Esophagus (tissue), 2 donors: ENCODE data around the gene WBP1L. TPM values are rescaled to one million over a fixed set of nuclear protein-coding genes. Genes with fewer than 3 reads are reported as not detected.

ENCODE experiments used
- H3K27ac ChIP-seq, 2 donors: one replicate each; pipeline ENCODE4 v1.5.1; 2013; ENCODE audit warnings: low read depth in 2 of 2, mild to moderate bottlenecking in 2 of 2, inconsistent platforms in 1 of 2, low read length in 1 of 2, moderate library complexity in 1 of 2
- H3K27me3 ChIP-seq, 2 donors: one replicate each; pipeline ENCODE4 v1.6.1; 2013; ENCODE audit warnings: low read length in 2 of 2, control low read depth in 1 of 2, mild to moderate bottlenecking in 1 of 2; ENCODE audit not compliant: insufficient read depth in 2 of 2, control insufficient read depth in 1 of 2
- H3K36me3 ChIP-seq, 2 donors: one replicate each; pipeline ENCODE4 v1.6.1; 2013; ENCODE audit warnings: low read length in 1 of 2; ENCODE audit not compliant: control insufficient read depth in 2 of 2, insufficient read depth in 2 of 2
- H3K4me1 ChIP-seq, 2 donors: one replicate each; pipeline ENCODE4 v1.6.1; 2013; ENCODE audit warnings: low read length in 1 of 2; ENCODE audit not compliant: control insufficient read depth in 2 of 2, insufficient read depth in 2 of 2
- H3K4me3 ChIP-seq, 2 donors: one replicate each; pipeline ENCODE4 v1.5.1; 2013; ENCODE audit warnings: low read length in 2 of 2, mild to moderate bottlenecking in 2 of 2, low read depth in 1 of 2, moderate library complexity in 1 of 2
- H3K9me3 ChIP-seq, 2 donors: one replicate each; pipeline ENCODE4 v1.6.1; 2013; ENCODE audit warnings: mild to moderate bottlenecking in 2 of 2, low read depth in 1 of 2, low read length in 1 of 2, moderate library complexity in 1 of 2; ENCODE audit not compliant: control insufficient read depth in 2 of 2, insufficient read depth in 1 of 2
- WGBS, 2 donors: extraction: QIAGEN DNeasy Blood & Tissue Kit; methylation state at CpG; one replicate each; pipeline ENCODE4 v1.1.7; 2013; 5-methylcytosine and 5-hydroxymethylcytosine counted together
- polyA plus RNA-seq, 2 donors: library from polyadenylated mRNA; stranded (reverse); fragments of 200-250 nt; gene quantifications; one replicate each; pipeline ENCODE4 v1.2.3, GENCODE V29; 2013
- donor health status: healthy with polysubstance abuse.
- donor health status: Bipolar disorder and iron deficiency.

WBP1L gene
- polyA plus RNA-seq, 2 donors: 13.4 to 17.1 TPM

DNA sequence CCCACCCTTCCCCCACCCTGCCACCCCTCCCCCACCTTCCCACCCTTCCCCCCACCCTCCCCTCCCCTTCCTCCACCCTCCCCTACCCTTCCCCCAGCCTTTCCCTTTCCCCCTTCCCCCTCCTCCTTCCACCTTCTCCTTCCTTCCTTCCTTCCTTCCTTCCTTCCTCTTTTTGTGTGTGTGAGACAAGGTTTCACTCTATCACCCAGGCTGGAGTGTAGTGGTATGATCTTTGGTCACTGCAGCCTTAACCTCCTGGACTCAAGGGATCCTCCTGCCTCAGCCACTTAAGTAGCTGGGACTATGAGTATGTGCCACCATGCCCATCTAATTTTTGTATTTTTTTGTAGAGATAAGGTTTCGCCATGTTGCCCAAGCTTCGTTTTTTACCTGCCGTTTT lies 58.2 kb downstream of the WBP1L start:
- Histone ChIP-seq H3K4me1 (peaks cover 0 to 7% of the 10 kb centered on the region in 2 donors), H3K9me3 (no peaks in the 10 kb centered on the region), H3K27me3 (no peaks in the 10 kb centered on the region), H3K27ac (no peak overlapping the region), H3K4me3 (no peak overlapping the region), H3K36me3 (peaks cover 0 to 13% of the 10 kb centered on the region in 2 donors)
- WGBS, 2 donors: 60 to 79% methylated on average over 3 of the region's 3 CpGs

DNA sequence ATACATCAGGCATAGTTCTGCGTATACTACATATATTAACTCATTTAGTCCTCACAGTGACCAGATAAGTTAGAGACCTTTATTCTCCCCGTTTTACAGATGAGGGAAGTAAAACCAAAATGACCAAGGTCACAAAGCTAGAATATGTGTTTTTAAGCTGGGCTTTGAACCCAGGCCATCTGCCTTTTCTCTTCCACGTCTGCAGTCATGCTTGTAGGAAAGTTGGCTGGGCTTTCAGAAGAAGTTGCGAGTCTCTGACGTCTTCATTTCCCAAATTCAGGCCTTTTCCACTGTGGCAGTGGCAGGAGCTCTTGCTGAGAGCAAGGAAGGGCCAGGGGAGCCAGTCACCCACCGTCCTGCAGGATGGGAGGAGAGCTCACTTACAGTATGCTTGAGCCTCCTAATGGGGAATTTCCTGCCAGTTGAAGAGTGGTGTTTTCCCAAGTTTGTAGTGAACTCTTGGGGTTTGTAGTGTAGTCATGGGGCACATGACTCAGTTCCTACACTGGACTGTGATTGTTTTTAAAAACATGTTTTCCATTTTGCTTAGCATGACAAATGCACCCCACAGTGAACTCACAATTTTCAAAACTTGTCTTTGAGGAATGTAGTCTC lies 59.3 kb downstream of the WBP1L start:
- peaks cover 0 to 7% of the 10 kb centered on the region in 2 donors for H3K4me1 ChIP-seq
- no peaks in the 10 kb centered on the region for H3K9me3 ChIP-seq
- no peak overlapping the region for H3K27ac ChIP-seq
- 51 to 56% methylated on average over 6 of the region's 6 CpGs for WGBS, 2 donors
- H3K27me3 ChIP-seq: no peaks in the 10 kb centered on the region
- H3K36me3 ChIP-seq: peaks cover 0 to 10% of the 10 kb centered on the region in 2 donors
- H3K4me3 ChIP-seq: no peak overlapping the region

DNA sequence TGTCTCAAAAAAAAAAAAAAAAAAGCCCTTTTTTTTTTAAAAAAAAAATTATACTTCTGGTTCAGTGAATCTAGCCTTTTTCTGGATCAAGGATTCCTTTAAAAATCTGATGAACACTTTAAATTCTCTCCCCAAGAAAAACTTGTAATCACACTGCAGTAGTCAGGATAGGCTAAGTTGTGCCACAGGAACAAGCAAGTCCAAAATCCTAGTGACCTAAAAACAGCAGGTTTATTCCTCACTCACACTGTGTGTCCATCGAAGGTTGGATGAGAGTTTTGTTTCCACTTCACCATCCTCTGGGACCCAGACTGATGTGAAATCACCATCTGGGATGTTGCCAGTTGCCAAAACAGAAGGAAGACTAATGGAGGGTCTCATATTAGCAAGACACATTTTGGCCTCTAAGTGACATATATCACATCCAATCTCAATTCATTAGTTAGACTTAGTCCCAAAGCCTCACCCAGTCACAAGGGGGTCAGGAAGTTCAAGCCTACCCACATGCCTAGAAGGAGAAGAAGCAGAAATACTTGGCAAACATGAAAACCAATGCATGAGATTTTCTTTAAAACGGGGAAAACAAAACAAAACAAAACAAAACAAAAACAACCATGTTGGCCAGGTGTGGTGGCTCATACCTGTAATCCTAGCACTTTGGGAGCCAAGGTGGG lies 60.8 kb downstream of the WBP1L start:
- no peaks in the 10 kb centered on the region for H3K9me3 ChIP-seq
- 74 to 83% methylated on average over 2 of the region's 2 CpGs for WGBS, 2 donors
- no peak overlapping the region for H3K4me3 ChIP-seq
- peak overlapping the region in 1 of 2 donors; percentile 18 for H3K27ac ChIP-seq
- H3K27me3 ChIP-seq: no peaks in the 10 kb centered on the region
- H3K4me1 ChIP-seq: peaks cover 0 to 4% of the 10 kb centered on the region in 2 donors
- H3K36me3 ChIP-seq: peaks cover 0 to 5% of the 10 kb centered on the region in 2 donors

DNA sequence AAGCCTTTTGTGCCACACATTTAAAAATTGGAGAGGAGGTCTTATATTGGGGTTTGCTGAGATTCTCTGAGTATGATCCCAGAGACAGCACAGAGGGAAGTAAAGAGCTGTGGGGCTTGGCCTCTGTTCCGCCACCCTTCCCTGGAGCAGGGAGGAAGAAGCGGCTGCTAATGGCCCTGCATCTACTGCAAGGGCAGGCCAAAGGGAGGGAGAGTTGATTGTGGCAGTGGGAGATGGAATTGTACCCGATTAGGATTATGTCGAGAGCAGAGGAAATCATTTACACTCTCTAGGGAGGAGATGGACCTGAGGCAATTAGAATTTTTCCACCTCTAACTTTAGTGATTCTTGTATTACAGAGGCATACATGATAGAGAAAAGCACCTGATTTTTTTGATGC lies 64.6 kb downstream of the WBP1L start:
- Histone ChIP-seq H3K27ac (no peak overlapping the region), H3K4me3 (no peak overlapping the region), H3K4me1 (peaks cover 0 to 2% of the 10 kb centered on the region in 2 donors), H3K9me3 (no peaks in the 10 kb centered on the region), H3K36me3 (peaks cover 8 to 21% of the 10 kb centered on the region in 2 donors), H3K27me3 (no peaks in the 10 kb centered on the region)
- WGBS, 2 donors: 77 to 78% methylated on average over 4 of the region's 4 CpGs

DNA sequence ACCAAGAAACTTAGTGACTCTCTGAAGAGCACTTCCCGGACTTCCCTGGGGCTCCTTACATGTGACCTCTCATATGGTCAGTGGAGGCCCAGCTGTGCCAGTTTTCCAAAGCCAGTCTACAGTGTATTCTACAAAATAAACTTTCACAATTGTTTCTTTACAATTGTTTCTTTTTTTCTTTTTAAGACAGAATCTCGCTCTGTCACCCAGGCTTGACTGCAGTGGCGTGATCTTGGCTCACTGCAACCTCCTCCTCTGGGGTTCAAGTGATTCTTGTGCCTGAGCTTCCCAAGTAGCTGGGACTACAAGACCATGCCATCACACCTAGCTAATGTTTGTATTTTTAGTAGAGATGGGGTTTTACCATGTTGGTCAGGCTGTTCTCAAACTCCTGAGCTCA lies 67.6 kb downstream of the WBP1L start:
- Histone ChIP-seq H3K36me3 (peaks cover 8 to 31% of the 10 kb centered on the region in 2 donors), H3K9me3 (no peaks in the 10 kb centered on the region), H3K4me1 (peaks cover 0 to 2% of the 10 kb centered on the region in 2 donors), H3K27me3 (no peaks in the 10 kb centered on the region), H3K27ac (no peak overlapping the region), H3K4me3 (no peak overlapping the region)
- WGBS, 2 donors: 96 to 97% methylated on average over 3 of the region's 3 CpGs

DNA sequence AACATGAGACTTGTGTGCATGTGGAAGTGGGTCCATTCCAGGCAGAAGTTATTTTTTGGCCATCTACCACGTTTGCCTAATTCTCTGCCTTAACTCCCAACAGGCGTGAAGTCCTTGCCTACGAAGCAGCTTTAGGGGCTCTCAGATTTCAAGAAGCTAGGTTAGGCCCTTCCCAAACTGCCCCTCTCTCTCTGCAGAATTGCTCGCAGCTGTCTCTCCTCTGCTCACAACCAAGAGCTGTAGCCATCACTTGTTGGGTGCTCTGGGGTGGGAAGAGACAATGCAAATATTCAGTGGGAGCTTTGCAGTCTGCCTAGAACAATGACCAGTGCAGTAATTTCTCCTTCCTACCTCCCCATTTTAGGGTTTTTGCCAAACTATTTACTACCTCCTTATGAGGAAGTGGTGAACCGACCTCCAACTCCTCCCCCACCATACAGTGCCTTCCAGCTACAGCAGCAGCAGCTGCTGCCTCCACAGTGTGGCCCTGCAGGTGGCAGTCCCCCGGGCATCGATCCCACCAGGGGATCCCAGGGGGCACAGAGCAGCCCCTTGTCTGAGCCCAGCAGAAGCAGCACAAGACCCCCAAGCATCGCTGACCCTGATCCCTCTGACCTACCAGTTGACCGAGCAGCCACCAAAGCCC lies 68.6 kb downstream of the WBP1L start:
- Histone ChIP-seq H3K27me3 (no peaks in the 10 kb centered on the region), H3K9me3 (no peaks in the 10 kb centered on the region), H3K27ac (peak overlapping the region in 1 of 2 donors; percentile 22), H3K4me1 (peaks cover 0 to 2% of the 10 kb centered on the region in 2 donors), H3K4me3 (no peak overlapping the region), H3K36me3 (peaks cover 8 to 31% of the 10 kb centered on the region in 2 donors)
- WGBS, 2 donors: 78 to 79% methylated on average over 9 of the region's 9 CpGs

DNA sequence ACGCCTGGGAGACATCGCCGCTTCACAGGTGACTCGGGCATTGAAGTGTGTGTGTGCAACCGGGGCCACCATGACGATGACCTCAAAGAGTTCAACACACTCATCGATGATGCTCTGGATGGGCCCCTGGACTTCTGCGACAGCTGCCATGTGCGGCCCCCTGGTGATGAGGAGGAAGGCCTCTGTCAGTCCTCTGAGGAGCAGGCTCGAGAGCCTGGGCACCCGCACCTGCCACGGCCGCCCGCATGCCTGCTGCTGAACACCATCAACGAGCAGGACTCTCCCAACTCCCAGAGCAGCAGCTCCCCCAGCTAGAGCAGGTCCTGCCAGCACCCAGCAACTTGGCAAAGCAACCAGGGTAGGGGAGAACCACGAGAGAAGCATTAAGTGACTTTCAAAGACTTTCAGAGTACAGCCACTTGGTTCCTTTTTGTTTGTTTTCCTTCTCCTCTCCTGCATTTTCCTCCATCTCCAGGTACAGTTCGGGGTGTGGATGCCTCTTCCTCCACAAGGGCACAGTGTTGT lies 69.3 kb downstream of the WBP1L start:
- no peaks in the 10 kb centered on the region for H3K9me3 ChIP-seq
- peaks cover 8 to 31% of the 10 kb centered on the region in 2 donors for H3K36me3 ChIP-seq
- no peaks in the 10 kb centered on the region for H3K27me3 ChIP-seq
- peaks cover 0 to 2% of the 10 kb centered on the region in 2 donors for H3K4me1 ChIP-seq
- peak overlapping the region in 1 of 2 donors; percentile 22 for H3K27ac ChIP-seq
- H3K4me3 ChIP-seq: no peak overlapping the region
- WGBS, 2 donors: 86 to 91% methylated on average over 17 of the region's 17 CpGs

DNA sequence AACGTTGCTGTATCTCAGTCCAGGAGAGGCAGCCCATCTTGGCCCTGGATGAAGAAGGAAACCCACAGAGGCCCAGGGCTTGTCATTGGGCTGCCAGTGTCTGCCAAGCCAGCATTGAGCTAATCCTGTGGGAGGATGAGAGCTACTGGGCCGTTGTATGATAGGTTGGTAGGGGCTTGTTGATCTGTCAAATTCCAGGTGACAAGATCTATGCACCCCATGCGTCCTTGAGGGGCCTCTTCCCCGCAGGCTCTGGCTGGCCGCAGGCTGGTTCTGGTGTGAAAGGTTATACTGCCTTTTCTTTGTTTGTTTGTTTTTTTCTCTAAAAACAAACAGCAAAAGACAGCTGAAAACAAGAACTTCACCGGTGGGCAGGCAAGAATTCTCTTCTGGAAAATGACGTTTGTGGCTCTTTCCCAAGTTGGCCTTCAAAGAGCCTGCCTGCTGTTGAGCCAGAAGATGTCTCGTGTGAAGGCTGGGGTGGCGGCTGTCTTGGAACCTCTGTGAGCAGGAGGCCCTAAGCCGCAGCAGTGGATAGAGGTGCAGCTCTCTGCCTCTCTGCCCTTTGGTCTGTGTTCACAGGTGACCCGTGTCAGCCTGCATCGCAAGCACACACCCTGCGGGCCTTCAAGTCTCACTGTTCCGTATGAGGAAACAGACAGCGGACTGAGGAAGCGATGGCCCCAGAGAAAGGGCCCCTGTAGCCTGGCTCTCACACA lies 70.1 kb downstream of the WBP1L start:
- Histone ChIP-seq H3K9me3 (no peaks in the 10 kb centered on the region), H3K27me3 (no peaks in the 10 kb centered on the region), H3K4me1 (peaks cover 4 to 5% of the 10 kb centered on the region in 2 donors), H3K27ac (peak overlapping the region; percentile 28 to 47), H3K4me3 (no peak overlapping the region), H3K36me3 (peaks cover 8 to 31% of the 10 kb centered on the region in 2 donors)
- WGBS, 2 donors: 65 to 72% methylated on average over 16 of the region's 16 CpGs

DNA sequence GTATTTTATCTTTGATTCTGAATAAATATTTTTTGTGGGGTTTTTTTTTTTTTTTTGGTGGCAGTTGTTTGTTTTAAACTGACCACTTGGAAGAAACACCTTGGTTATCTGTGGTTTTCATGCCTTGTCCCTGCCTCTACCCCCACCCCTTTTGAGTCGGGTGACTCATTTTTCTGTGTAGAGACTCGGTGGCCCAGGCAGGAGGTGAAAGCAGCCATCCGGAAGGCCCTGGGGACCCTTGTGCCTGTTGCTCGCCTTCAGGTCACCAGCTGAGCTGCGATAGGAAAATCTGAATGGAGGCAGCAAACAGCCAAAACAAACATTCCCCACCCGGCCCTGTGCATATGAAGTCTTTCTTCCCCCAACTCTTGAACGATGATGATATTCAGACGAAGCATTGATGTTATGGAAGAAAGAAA lies 70.7 kb downstream of the WBP1L start:
- no peak overlapping the region for H3K4me3 ChIP-seq
- H3K27me3 ChIP-seq: no peaks in the 10 kb centered on the region
- H3K9me3 ChIP-seq: no peaks in the 10 kb centered on the region
- peaks cover 5 to 6% of the 10 kb centered on the region in 2 donors for H3K4me1 ChIP-seq
- 59 to 60% methylated on average over 8 of the region's 8 CpGs for WGBS, 2 donors
- peaks cover 8 to 31% of the 10 kb centered on the region in 2 donors for H3K36me3 ChIP-seq
- peak overlapping the region in 1 of 2 donors; percentile 63 for H3K27ac ChIP-seq
